ENCODE measurements around the gene SOST.

DNA sequence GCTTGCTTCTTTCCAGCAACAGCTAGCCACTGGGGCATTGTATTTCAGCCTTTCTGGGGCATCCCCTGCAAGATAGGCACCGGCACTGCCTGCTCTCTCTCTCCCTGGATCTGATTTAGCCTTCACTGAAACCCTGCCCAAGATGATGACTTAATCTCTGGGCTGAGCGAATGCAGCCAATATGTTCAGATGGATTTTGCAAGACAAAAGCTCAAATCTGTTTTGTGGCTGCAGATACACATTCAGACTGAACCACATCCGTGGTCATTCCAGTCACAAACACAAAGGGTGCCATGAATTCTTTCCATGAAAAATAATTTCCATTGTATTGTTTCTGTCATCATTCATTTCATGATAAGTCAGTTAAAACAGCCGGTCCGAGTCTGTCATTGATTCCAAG lies 24.2 kb downstream of the SOST start:
- TF ChIP-seq CTCF (conservative IDR thresholded peaks at IDR 0.05 in 1 of 2, IDR thresholded peaks at IDR 0.05 in 1 of 2; ENCODE audit: low read depth in 1 of 2, low read length in 2 of 2), result no peak
- TF ChIP-seq EZH2 (IDR thresholded peaks at IDR 0.05; ENCODE audit: low read length, missing control alignments), result no peak

Data from fibroblast of lung (primary cell).